SW480 (cell line): Measurements from ENCODE around the gene CPEB1.
"Not testable (repeated sequence)": the region's sequence is repeated elsewhere in the genome, so short reads cannot be mapped to it uniquely, and the experiment has no call there.

Experiments used
- DNase-seq: peaks from one replicate; pipeline ENCODE4 v3.0.0-alpha.2; 2016; ENCODE audit warnings: low spot score

CPEB1 gene

GRCh38 chr15:82513587-82513986 lies 133.6 kb downstream of the CPEB1 start:
- DNase-seq = not testable (repeated sequence)

GRCh38 chr15:82507693-82508092 lies 139.5 kb downstream of the CPEB1 start:
- DNase-seq = not testable (repeated sequence)

DNA sequence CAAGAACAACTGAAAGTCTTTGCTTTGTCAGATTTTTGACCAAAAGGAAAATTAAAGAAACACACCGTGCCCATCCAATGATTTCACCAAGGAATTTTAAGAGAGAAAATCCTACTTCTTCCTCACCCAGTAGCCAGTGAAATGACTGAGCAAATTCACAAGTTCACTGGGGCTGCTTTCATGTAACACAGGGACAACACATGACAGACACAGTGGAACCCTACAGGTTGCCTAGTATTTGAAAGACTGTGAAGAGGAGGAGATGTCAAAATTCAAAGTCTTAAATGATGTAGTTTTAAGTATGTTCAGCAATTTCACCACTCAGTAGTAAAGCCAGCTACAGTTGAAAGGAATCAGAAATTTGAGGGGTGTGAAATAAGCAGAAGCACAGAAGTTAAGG lies 140.1 kb downstream of the CPEB1 start:
- DNase-seq = not testable (repeated sequence)

DNA sequence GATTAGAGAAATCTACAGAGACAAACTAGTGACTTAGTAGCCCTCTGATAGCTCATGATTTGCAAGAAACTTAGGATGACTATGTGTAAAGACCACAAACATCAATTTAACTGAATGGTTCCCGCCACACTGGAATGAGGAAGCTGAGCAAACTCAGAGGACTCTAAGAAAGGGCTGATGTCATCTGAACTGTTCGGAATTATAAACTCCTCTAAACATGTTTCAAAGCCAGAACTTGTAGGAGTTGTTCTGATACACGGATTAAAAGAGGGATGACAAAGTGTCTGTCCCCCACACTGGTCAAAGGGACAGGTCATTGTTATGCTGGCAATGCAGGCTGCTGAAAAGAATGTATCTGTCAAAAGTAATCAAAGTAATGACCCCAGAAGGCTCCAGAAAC lies 141.3 kb downstream of the CPEB1 start:
- not testable (repeated sequence) for DNase-seq

DNA sequence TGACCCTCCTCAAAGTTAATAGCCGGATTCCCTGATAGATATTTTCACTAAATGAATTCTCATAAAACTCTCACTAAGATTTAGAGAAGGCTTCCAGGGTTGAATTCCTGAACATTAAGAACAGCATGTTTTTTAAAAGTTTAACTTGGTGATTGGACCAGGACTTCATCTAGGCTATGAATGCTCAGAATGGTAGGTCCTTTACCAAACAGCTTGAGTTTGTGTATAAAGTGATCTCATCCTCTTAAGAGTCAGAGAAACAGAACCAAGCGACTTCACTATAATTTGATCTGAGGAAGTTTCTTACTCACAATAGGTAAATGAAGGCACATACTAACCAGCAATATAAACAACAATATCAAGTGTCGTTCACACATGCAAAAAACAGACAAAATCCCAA lies 143.1 kb downstream of the CPEB1 start:
- not testable (repeated sequence) for DNase-seq

- not testable (repeated sequence) for DNase-seq
Observed at GRCh38 chr15:82502700-82503339, 144.3 kb downstream of the CPEB1 start.

DNA sequence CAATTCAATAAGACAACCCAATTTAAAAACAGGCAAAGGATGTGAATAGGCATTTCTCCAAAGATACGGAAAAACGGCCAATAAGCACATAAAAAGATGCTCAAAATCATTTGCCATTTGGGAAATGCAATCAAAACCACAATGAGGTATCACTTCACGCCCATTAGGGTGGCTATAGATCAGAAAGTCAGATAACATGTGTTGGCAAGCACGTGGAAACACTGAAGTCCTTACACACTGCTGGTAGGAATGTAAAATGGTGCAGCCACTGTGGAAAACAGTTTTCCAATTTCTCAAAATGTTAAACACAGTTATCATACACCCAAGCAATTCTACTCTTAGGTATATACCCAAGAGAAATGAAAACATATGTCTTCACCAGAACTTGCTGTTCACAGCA lies 146.4 kb downstream of the CPEB1 start:
- not testable (repeated sequence) for DNase-seq

- not testable (repeated sequence) for DNase-seq
Observed at GRCh38 chr15:82497978-82498377, 149.2 kb downstream of the CPEB1 start.
